Measurements from ENCODE around the gene UBE2J1. TPM values are rescaled to one million over a fixed set of nuclear protein-coding genes. Genes with fewer than 3 reads are reported as not detected.

UBE2J1 gene
- polyA plus RNA-seq, 1 donor from 2014 or later, result 47.2 TPM

DNA sequence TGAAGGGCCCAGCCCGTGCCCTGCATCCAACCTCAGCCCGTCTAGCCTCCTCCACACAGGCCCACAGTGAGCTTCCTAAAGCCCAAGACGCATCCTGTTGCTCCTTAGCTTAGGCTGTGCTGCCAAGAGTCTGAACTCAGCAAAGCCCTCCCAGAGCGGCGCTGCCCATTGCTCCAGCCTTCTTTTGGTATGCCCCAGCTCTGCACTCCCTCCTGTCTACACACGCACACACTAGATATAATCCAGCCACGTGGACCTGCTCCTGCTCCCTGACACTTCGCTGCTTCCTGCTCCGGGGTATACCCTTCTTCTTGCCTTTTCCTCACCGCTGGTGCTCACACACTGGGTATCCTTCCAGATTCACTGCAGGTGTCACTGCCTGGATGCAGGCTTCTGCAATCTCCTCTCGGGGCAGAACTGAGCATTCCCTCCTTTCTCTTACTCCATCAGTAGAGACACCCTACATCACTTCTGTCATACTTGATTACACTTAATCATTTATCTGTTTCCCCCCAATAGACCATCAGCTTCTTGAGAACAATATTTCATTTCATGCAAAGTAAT, 61.2 kb downstream of the UBE2J1 start:
- Histone ChIP-seq H3K9me3 (ENCODE audit: low read length) (no peaks in the 10 kb centered on the region), H3F3A (ENCODE audit: insufficient read depth, low read length, poor library complexity, severe bottlenecking) (no peaks in the 10 kb centered on the region), H3K4me2 (ENCODE audit: low read length) (no peak overlapping the region), H2AFZ (ENCODE audit: low read depth, low read length) (no peak overlapping the region), H3K27ac (ENCODE audit: low read length) (no peak overlapping the region), H3K9ac (ENCODE audit: low read length) (no peak overlapping the region), H3K9me2 (ENCODE audit: insufficient read depth, low read length) (no peaks in the 10 kb centered on the region), H3K36me3 (ENCODE audit: insufficient read depth, low read length) (no peaks in the 10 kb centered on the region), H3K4me3 (ENCODE audit: low read length) (no peak overlapping the region), H3K27me3 (ENCODE audit: insufficient read depth, low read depth, low read length) (no peaks in the 10 kb centered on the region), H3K79me2 (replicated peaks; ENCODE audit: insufficient read depth, low read length) (no peaks in the 10 kb centered on the region), H4K20me1 (ENCODE audit: insufficient read depth) (no peaks in the 10 kb centered on the region)
- no peak for TF ChIP-seq EP300 (conservative IDR thresholded peaks at IDR 0.05; ENCODE audit: poor library complexity, severe bottlenecking)
- TF ChIP-seq, protein P1, sequence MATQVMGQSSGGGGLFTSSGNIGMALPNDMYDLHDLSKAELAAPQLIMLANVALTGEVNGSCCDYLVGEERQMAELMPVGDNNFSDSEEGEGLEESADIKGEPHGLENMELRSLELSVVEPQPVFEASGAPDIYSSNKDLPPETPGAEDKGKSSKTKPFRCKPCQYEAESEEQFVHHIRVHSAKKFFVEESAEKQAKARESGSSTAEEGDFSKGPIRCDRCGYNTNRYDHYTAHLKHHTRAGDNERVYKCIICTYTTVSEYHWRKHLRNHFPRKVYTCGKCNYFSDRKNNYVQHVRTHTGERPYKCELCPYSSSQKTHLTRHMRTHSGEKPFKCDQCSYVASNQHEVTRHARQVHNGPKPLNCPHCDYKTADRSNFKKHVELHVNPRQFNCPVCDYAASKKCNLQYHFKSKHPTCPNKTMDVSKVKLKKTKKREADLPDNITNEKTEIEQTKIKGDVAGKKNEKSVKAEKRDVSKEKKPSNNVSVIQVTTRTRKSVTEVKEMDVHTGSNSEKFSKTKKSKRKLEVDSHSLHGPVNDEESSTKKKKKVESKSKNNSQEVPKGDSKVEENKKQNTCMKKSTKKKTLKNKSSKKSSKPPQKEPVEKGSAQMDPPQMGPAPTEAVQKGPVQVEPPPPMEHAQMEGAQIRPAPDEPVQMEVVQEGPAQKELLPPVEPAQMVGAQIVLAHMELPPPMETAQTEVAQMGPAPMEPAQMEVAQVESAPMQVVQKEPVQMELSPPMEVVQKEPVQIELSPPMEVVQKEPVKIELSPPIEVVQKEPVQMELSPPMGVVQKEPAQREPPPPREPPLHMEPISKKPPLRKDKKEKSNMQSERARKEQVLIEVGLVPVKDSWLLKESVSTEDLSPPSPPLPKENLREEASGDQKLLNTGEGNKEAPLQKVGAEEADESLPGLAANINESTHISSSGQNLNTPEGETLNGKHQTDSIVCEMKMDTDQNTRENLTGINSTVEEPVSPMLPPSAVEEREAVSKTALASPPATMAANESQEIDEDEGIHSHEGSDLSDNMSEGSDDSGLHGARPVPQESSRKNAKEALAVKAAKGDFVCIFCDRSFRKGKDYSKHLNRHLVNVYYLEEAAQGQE (IDR thresholded peaks at IDR 0.05; ENCODE audit: borderline replicate concordance), result no peak
- TF ChIP-seq MXI1 (conservative IDR thresholded peaks at IDR 0.05; ENCODE audit: poor library complexity, severe bottlenecking), result no peak
- no peak for TF ChIP-seq TAF1 (IDR thresholded peaks at IDR 0.05; ENCODE audit: low read depth)
- TF ChIP-seq EZH2 (IDR thresholded peaks at IDR 0.05; ENCODE audit: borderline replicate concordance, insufficient read depth, low read length, poor library complexity, severe bottlenecking), result no peak
- TF ChIP-seq RAD21 (conservative IDR thresholded peaks at IDR 0.05), result no peak
- TF ChIP-seq POLR2AphosphoS5 (IDR thresholded peaks at IDR 0.05), result no peak
- TF ChIP-seq, protein P2, sequence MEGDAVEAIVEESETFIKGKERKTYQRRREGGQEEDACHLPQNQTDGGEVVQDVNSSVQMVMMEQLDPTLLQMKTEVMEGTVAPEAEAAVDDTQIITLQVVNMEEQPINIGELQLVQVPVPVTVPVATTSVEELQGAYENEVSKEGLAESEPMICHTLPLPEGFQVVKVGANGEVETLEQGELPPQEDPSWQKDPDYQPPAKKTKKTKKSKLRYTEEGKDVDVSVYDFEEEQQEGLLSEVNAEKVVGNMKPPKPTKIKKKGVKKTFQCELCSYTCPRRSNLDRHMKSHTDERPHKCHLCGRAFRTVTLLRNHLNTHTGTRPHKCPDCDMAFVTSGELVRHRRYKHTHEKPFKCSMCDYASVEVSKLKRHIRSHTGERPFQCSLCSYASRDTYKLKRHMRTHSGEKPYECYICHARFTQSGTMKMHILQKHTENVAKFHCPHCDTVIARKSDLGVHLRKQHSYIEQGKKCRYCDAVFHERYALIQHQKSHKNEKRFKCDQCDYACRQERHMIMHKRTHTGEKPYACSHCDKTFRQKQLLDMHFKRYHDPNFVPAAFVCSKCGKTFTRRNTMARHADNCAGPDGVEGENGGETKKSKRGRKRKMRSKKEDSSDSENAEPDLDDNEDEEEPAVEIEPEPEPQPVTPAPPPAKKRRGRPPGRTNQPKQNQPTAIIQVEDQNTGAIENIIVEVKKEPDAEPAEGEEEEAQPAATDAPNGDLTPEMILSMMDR (IDR thresholded peaks at IDR 0.05; ENCODE audit: poor library complexity, severe bottlenecking), result no peak
- TF ChIP-seq SMC3 (conservative IDR thresholded peaks at IDR 0.05; ENCODE audit: poor library complexity), result no peak

DNA sequence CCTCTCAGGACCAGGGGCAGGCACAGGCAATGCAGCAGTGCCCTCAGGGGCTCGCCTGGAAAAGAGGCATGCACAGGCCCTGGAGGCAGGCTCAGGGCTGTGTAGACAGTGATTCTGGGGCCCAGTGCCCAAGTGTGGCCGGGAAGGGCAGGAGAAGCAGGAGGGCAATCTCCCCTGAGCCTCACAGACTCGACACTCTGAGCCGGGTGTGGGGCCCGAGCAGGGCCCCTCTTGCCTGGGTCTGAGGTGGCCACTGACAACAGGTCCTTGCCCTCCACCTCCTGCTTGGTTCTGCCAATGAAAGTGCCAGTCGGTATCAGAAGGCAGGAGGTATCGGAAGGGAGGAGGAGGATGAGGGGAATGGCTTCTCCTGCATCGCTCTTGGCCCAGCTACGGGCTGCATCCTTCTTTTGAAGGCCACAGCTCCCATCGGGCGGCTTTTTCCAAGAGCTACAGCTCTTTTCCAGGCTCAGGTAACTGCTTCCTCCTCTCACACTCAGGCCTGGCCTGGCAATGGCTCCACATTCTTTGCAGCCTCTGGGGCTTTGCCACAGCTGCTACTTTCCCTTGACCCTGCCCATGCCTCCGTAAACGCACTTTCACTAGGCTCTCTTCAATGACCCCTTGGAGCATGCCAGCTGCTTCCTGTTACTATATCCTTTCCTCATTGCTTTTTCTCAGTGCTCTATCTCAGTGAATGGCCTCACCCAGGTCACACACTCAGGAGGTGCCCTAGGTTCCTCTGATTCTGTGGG, 61.9 kb downstream of the UBE2J1 start:
- Histone ChIP-seq H3K36me3 (ENCODE audit: insufficient read depth, low read length) (no peaks in the 10 kb centered on the region), H3K9ac (ENCODE audit: low read length) (no peak overlapping the region), H2AFZ (ENCODE audit: low read depth, low read length) (no peak overlapping the region), H4K20me1 (ENCODE audit: insufficient read depth) (no peaks in the 10 kb centered on the region), H3F3A (ENCODE audit: insufficient read depth, low read length, poor library complexity, severe bottlenecking) (no peaks in the 10 kb centered on the region), H3K27me3 (ENCODE audit: insufficient read depth, low read depth, low read length) (no peaks in the 10 kb centered on the region), H3K9me3 (ENCODE audit: low read length) (no peaks in the 10 kb centered on the region), H3K4me3 (ENCODE audit: low read length) (no peak overlapping the region), H3K4me2 (ENCODE audit: low read length) (no peak overlapping the region), H3K9me2 (ENCODE audit: insufficient read depth, low read length) (no peaks in the 10 kb centered on the region), H3K79me2 (replicated peaks; ENCODE audit: insufficient read depth, low read length) (no peaks in the 10 kb centered on the region), H3K27ac (ENCODE audit: low read length) (no peak overlapping the region)
- TF ChIP-seq RAD21 (conservative IDR thresholded peaks at IDR 0.05) (no peak), MXI1 (conservative IDR thresholded peaks at IDR 0.05; ENCODE audit: poor library complexity, severe bottlenecking) (no peak), EZH2 (IDR thresholded peaks at IDR 0.05; ENCODE audit: borderline replicate concordance, insufficient read depth, low read length, poor library complexity, severe bottlenecking) (no peak), SMC3 (conservative IDR thresholded peaks at IDR 0.05; ENCODE audit: poor library complexity) (no peak), POLR2AphosphoS5 (IDR thresholded peaks at IDR 0.05) (no peak), TAF1 (IDR thresholded peaks at IDR 0.05; ENCODE audit: low read depth) (no peak)
- TF ChIP-seq, protein P2 (IDR thresholded peaks at IDR 0.05; ENCODE audit: poor library complexity, severe bottlenecking), result no peak
- TF ChIP-seq, protein P1 (IDR thresholded peaks at IDR 0.05; ENCODE audit: borderline replicate concordance), result no peak
